HK-2 (cell line): ENCODE measurements around the gene DPYD.

Experiments used
- DNase-seq: peaks from one replicate; pipeline ENCODE4 v3.0.0-alpha.2; 2018; ENCODE audit not compliant: unreplicated experiment

The DPYD gene

GRCh38 chr1:97202481-97203380, 718.1 kb downstream of the DPYD start:
- no peak for DNase-seq

- DNase-seq: no peak
These were observed 719.2 kb downstream of the DPYD start for GRCh38 chr1:97201641-97202040.

- no peak for DNase-seq
These were observed 720.2 kb downstream of the DPYD start for GRCh38 chr1:97200595-97200994.

GRCh38 chr1:97196825-97197516, 723.9 kb downstream of the DPYD start:
- no peak for DNase-seq

GRCh38 chr1:97192872-97193572, 727.8 kb downstream of the DPYD start:
- peak; percentile 22 for DNase-seq

GRCh38 chr1:97190326-97190725, 730.5 kb downstream of the DPYD start:
- no peak for DNase-seq

- DNase-seq: no peak
These were observed 734.5 kb downstream of the DPYD start for GRCh38 chr1:97186381-97186780.

GRCh38 chr1:97174039-97174704, 746.7 kb downstream of the DPYD start:
- DNase-seq: no peak

- DNase-seq: no peak
These were observed 750.5 kb downstream of the DPYD start for GRCh38 chr1:97170300-97170699.

GRCh38 chr1:97168056-97168455, 752.8 kb downstream of the DPYD start:
- DNase-seq: no peak

GRCh38 chr1:97167246-97167645, 753.6 kb downstream of the DPYD start:
- DNase-seq: no peak

GRCh38 chr1:97166626-97167025, 754.2 kb downstream of the DPYD start:
- no peak for DNase-seq

GRCh38 chr1:97164276-97164639, 756.6 kb downstream of the DPYD start:
- no peak for DNase-seq

GRCh38 chr1:97163591-97164275, 757.1 kb downstream of the DPYD start:
- DNase-seq: no peak

- no peak for DNase-seq
These were observed 760.0 kb downstream of the DPYD start for GRCh38 chr1:97160818-97161217.

GRCh38 chr1:97159342-97159741, 761.5 kb downstream of the DPYD start:
- DNase-seq: no peak

- no peak for DNase-seq
These were observed 762.1 kb downstream of the DPYD start for GRCh38 chr1:97158691-97159096.

GRCh38 chr1:97157991-97158390, 762.8 kb downstream of the DPYD start:
- no peak for DNase-seq

GRCh38 chr1:97151651-97152050, 769.2 kb downstream of the DPYD start:
- DNase-seq: no peak

GRCh38 chr1:97145321-97145956, 775.4 kb downstream of the DPYD start:
- DNase-seq: no peak

- no peak for DNase-seq
These were observed 776.3 kb downstream of the DPYD start for GRCh38 chr1:97144527-97144926.
